Testis (tissue), 3 donors: Measurements from ENCODE around the gene DCLK2. TPM values are rescaled to one million over a fixed set of nuclear protein-coding genes. Genes with fewer than 3 reads are reported as not detected.
"Not testable (repeated sequence)": the region's sequence is repeated elsewhere in the genome, so short reads cannot be mapped to it uniquely, and the experiment has no call there.

Source experiments
- DNase-seq: peaks from one replicate; pipeline ENCODE4 v3.0.0-alpha.2; 2019
- H3K27ac ChIP-seq, 2 donors: fragments of 200-600 bp; sonication (generic); one replicate each; pipeline ENCODE4 v1.5.1; 2019
- H3K27me3 ChIP-seq: fragments of 200-600 bp; sonication (generic); one replicate; pipeline ENCODE4 v1.5.1; 2019
- H3K36me3 ChIP-seq: fragments of 200-600 bp; sonication (generic); one replicate; pipeline ENCODE4 v1.5.1; 2017; ENCODE audit warnings: low read depth; ENCODE audit errors: missing control alignments
- H3K4me1 ChIP-seq: fragments of 200-600 bp; sonication (generic); one replicate; pipeline ENCODE4 v1.5.1; 2019
- H3K4me3 ChIP-seq, 2 donors: fragments of 200-600 bp; sonication (generic); one replicate each; pipeline ENCODE4 v1.5.1; 2017 to 2019
- H3K9me3 ChIP-seq: fragments of 200-600 bp; sonication (generic); one replicate; pipeline ENCODE4 v1.5.1; 2017
- POLR2A ChIP-seq: fragments of 450-650 bp; IDR thresholded peaks from one replicate; pipeline ENCODE4 v1.6.1; 2017; ENCODE audit warnings: antibody characterized with exemption, mild to moderate bottlenecking, moderate library complexity
- WGBS, 2 donors: methylation state at CpG; one replicate each; pipeline ENCODE4 v1.1.5; 2018; 5-methylcytosine and 5-hydroxymethylcytosine counted together
- intact Hi-C: fragments of 100-400 bp; cut with DNase I; formaldehyde crosslinking; loops from one replicate; pipeline ENCODE4 v1.15.1; 2023; ENCODE audit warnings: low total_unique reads
- polyA plus RNA-seq: library from polyadenylated mRNA; stranded (reverse); fragments of 350-450 nt; fragmentation: Illumina TruSeq; extraction: RNeasy Lipid Tissue Mini Kit (QIAGEN cat#74804); gene quantifications from one replicate; pipeline ENCODE4 v1.2.3, GENCODE V29; 2014; ENCODE audit warnings: low read depth, low replicate concordance; ENCODE audit not compliant: insufficient read depth
- total RNA-seq, 2 donors: library from RNA; depleted of rRNA; stranded (reverse); fragments of >200 nt; gene quantifications; one replicate each; pipeline ENCODE4 v1.2.3, GENCODE V29; 2016
- TF ChIP-seq, protein P1 (sequence below), 3 experiments: fragments of 450-650 bp in 2 of 3; fragments of 200-600 bp in 1 of 3; sonication (generic) in 1 of 3; IDR thresholded peaks; one replicate each; pipeline ENCODE4 v1.5.1; 2016 to 2019; ENCODE audit warnings: antibody characterized with exemption in 3 of 3, mild to moderate bottlenecking in 2 of 3, moderate library complexity in 1 of 3

The DCLK2 gene
- total and polyA plus RNA-seq, 3 donors from 2014 or later, result 6.1 to 18.4 (median 14.8) TPM

DNA sequence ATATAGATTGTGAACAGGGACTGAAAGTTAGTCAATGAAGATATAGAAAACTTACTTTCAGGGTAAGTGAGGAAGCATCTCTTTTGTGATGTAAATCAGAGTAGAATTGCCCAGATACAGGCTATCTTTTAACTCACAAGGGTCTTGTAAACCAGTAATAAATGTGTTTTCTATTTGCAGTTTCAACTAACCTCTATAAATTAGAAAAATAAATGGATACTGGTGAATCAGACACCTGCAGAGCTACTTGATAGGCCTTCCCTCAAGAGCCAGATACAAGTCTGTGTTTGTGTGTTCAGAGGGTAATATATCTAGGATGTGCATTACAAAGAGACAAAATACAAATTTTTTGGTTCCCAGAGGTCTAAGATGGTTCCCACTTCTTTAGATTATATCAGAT, 82.9 kb downstream of the DCLK2 start:
- no peak for TF ChIP-seq POLR2A
- TF ChIP-seq, protein P1, sequence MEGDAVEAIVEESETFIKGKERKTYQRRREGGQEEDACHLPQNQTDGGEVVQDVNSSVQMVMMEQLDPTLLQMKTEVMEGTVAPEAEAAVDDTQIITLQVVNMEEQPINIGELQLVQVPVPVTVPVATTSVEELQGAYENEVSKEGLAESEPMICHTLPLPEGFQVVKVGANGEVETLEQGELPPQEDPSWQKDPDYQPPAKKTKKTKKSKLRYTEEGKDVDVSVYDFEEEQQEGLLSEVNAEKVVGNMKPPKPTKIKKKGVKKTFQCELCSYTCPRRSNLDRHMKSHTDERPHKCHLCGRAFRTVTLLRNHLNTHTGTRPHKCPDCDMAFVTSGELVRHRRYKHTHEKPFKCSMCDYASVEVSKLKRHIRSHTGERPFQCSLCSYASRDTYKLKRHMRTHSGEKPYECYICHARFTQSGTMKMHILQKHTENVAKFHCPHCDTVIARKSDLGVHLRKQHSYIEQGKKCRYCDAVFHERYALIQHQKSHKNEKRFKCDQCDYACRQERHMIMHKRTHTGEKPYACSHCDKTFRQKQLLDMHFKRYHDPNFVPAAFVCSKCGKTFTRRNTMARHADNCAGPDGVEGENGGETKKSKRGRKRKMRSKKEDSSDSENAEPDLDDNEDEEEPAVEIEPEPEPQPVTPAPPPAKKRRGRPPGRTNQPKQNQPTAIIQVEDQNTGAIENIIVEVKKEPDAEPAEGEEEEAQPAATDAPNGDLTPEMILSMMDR (IDR thresholded peaks at IDR 0.05), result no peak
- Histone ChIP-seq H3K4me1 (no peaks in the 10 kb centered on the region), H3K36me3 (no peaks in the 10 kb centered on the region), H3K4me3 (no peak overlapping the region), H3K9me3 (no peaks in the 10 kb centered on the region), H3K27me3 (no peaks in the 10 kb centered on the region), H3K27ac (no peak overlapping the region)
- intact Hi-C loops, result no loop called here
- DNase-seq, result no peak

DNA sequence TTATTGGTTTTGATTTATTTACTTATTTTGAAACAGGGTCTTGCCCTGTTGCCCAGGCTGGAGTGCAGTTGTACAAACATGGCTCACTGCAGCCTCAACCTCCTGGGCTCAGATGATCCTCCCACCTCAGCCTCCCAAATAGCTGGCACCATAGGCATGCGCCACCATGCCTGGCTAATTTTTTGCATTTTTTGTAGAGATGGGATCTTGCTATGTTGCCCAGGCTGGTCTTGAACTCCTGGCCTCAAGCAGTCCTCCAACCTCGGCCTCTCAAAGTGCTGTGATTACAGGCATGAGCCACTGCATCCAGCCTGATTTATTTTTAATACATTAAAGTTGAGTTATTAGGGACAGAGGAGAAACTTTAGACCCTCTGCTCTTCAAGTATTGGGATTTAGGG, 83.8 kb downstream of the DCLK2 start:
- H3K9me3 ChIP-seq, intact Hi-C loops, H3K27me3 ChIP-seq, H3K4me1 ChIP-seq, DNase-seq, H3K27ac ChIP-seq, H3K36me3 ChIP-seq, H3K4me3 ChIP-seq: not testable (repeated sequence)
- WGBS, 2 donors, result 88 to 92% methylated on average over 2 of the region's 2 CpGs

DNA sequence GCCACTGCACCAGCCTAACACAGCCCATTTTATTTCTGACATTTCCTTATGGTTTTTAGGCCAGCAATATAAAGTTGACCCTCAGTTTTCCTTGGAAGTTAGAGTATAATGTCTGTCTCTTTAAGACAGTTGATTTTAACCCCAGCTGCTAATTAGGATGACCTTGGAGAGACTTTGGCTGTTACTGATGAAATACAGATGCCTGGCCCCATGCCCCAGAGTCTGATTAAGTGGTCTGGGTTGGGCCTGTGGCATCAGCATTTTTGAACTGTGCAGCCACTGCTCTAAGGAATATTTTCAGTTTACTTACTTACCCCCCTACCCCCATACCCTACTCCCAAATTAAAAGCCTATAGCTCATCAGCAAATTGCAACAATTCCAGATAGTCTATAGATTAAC, 85.8 kb downstream of the DCLK2 start:
- H3K36me3 ChIP-seq, result no peaks in the 10 kb centered on the region
- intact Hi-C loops, result no loop called here
- TF ChIP-seq, protein P1 (IDR thresholded peaks at IDR 0.05), result no peak
- no peak for TF ChIP-seq POLR2A

DNA sequence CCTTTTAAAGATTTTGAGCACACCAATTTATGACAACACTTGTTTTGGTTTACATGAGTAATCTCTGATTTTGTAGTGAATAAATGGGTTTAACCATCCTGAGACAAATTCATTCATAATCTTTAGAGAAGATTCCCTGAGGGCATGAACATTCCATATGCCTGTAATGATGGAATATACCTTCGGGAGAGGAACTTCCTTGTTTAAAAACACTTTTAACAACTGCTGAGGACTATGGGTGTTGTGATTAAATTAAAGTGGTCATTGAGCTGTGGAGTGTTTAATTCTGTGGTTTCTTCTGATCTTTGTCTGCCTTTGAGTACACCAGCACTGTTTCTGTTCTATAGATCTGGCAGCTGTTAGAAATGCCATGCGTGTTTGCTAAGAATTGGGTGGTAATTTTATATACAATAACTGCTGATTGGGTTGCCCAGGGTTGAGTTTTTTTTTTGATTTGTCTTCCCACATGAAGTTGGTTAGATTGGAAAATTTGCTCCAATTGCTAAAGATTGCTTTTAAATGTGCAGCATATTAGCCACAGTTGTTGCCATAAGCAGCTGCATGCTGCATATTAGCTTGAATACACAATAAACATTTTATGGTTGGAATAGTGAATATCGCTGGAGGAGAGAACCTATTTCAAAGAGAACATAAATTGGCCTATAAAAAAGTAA, 86.8 kb downstream of the DCLK2 start:
- Histone ChIP-seq H3K36me3 (no peaks in the 10 kb centered on the region), H3K27ac (no peak overlapping the region), H3K4me1 (no peaks in the 10 kb centered on the region), H3K27me3 (no peaks in the 10 kb centered on the region), H3K9me3 (no peaks in the 10 kb centered on the region), H3K4me3 (no peak overlapping the region)
- intact Hi-C loops, result no loop called here
- DNase-seq, result no peak
- 87 to 94% methylated on average over 3 of the region's 3 CpGs for WGBS, 2 donors
- TF ChIP-seq, protein P1 (IDR thresholded peaks at IDR 0.05), result no peak

More for the DNA sequence above, 85.8 kb downstream of the DCLK2 start:
- Histone ChIP-seq H3K27ac (no peak overlapping the region), H3K4me3 (no peak overlapping the region), H3K4me1 (no peaks in the 10 kb centered on the region), H3K9me3 (no peaks in the 10 kb centered on the region), H3K27me3 (no peaks in the 10 kb centered on the region)
- DNase-seq, result no peak

DNA sequence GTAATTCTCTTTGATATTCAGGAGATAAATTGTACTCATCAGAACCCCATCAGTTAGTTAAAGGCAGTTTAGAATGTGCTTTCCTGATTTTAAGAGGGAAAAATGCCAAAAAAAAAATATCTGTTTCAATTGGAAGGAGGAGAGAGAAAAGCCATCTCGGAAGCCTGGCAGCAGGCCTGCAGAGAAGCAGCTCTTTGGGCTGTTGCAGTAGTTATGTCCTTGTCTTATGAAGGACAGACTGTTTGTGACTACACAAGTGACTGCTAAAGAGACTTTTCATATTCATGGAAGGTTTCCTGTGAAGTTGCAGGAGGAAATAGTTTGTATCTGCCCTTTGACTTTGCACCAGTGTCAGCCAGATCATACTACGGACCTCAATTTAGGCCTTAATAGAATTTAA, 88.8 kb downstream of the DCLK2 start:
- Histone ChIP-seq H3K36me3 (no peaks in the 10 kb centered on the region), H3K4me3 (no peak overlapping the region), H3K9me3 (no peaks in the 10 kb centered on the region), H3K27me3 (no peaks in the 10 kb centered on the region), H3K27ac (no peak overlapping the region), H3K4me1 (no peaks in the 10 kb centered on the region)
- 26 to 39% methylated on average over 2 of the region's 2 CpGs for whole genome bisulfite sequencing, 2 donors
- no peak for DNase-seq
- intact Hi-C loops, result no loop called here
- TF ChIP-seq, protein P1 (IDR thresholded peaks at IDR 0.05), result no peak
- no peak for TF ChIP-seq POLR2A
